CD14-positive monocyte (primary cell): Measurements from ENCODE around the gene CAMK1D. TPM values are rescaled to one million over a fixed set of nuclear protein-coding genes. Genes with fewer than 3 reads are reported as not detected.

Experiments
- DNase-seq, 3 donors: peaks; one replicate each; pipeline ENCODE4 v3.0.0-alpha.2; 2011 to 2022
- H2AFZ ChIP-seq: 2 replicates; pipeline ENCODE4 v1.6.0; 2012; ENCODE audit warnings: mild to moderate bottlenecking, low read depth, low read length, inconsistent platforms; ENCODE audit not compliant: insufficient read depth, poor library complexity, severe bottlenecking
- H3K27ac ChIP-seq, 2 donors: 1 replicate in 1 of 2; 2 replicates in 1 of 2; pipeline ENCODE4 v1.5.1; 2012 to 2013; ENCODE audit warnings: low read length in 2 of 2, control low read depth in 1 of 2, inconsistent platforms in 1 of 2, low read depth in 1 of 2, mild to moderate bottlenecking in 1 of 2
- H3K27me3 ChIP-seq, 2 donors: one replicate each; pipeline versions ENCODE4 v1.6.0 to v1.6.1; 2011 to 2013; ENCODE audit warnings: low read length in 2 of 2; ENCODE audit not compliant: control insufficient read depth in 2 of 2, insufficient read depth in 2 of 2
- H3K36me3 ChIP-seq, 2 donors: replicated peaks in 1 of 2; 1 replicate in 1 of 2; 2 replicates in 1 of 2; pipeline versions ENCODE4 v1.5.1 to v1.6.1; 2012 to 2013; ENCODE audit warnings: low read length in 2 of 2, control low read depth in 1 of 2, inconsistent platforms in 1 of 2, mild to moderate bottlenecking in 1 of 2; ENCODE audit not compliant: insufficient read depth in 2 of 2, control insufficient read depth in 1 of 2
- H3K4me1 ChIP-seq, 2 donors: 1 replicate in 1 of 2; 2 replicates in 1 of 2; pipeline versions ENCODE4 v1.5.1 to v1.6.1; 2012 to 2013; ENCODE audit warnings: low read length in 2 of 2, control low read depth in 1 of 2, inconsistent platforms in 1 of 2, mild to moderate bottlenecking in 1 of 2, moderate library complexity in 1 of 2; ENCODE audit not compliant: insufficient read depth in 2 of 2, control insufficient read depth in 1 of 2
- H3K4me2 ChIP-seq: replicated peaks from 2 replicates; pipeline ENCODE3; 2012; ENCODE audit warnings: low read length, moderate library complexity, mild to moderate bottlenecking; ENCODE audit not compliant: poor library complexity, severe bottlenecking; ENCODE audit errors: extremely low read depth
- H3K4me3 ChIP-seq, 3 experiments: fragments of 200-600 bp in 1 of 3; sonication (generic) in 1 of 3; replicated peaks in 1 of 3; 1 replicate in 2 of 3; 2 replicates in 1 of 3; pipeline ENCODE4 v1.5.1; 2011 to 2013; ENCODE audit warnings: low read length in 3 of 3, mild to moderate bottlenecking in 3 of 3, control low read depth in 2 of 3, low read depth in 2 of 3, inconsistent platforms in 1 of 3, moderate library complexity in 1 of 3
- H3K79me2 ChIP-seq: 2 replicates; pipeline ENCODE4 v1.6.0; 2012; ENCODE audit warnings: mild to moderate bottlenecking, control low read depth, inconsistent platforms, low read length, moderate library complexity; ENCODE audit not compliant: insufficient read depth
- H3K9ac ChIP-seq: 2 replicates; pipeline ENCODE4 v1.6.0; 2017; ENCODE audit warnings: low read length, mild to moderate bottlenecking; ENCODE audit not compliant: insufficient read depth, poor library complexity, severe bottlenecking
- H3K9me3 ChIP-seq, 2 donors: replicated peaks in 1 of 2; 1 replicate in 1 of 2; 2 replicates in 1 of 2; pipeline versions ENCODE4 v1.5.1 to v1.6.1; 2012 to 2013; ENCODE audit warnings: low read length in 2 of 2, control low read depth in 1 of 2; ENCODE audit not compliant: control insufficient read depth in 1 of 2, insufficient read depth in 1 of 2
- H4K20me1 ChIP-seq: 2 replicates; pipeline ENCODE4 v1.6.0; 2012; ENCODE audit warnings: mild to moderate bottlenecking, low read length, control low read depth, moderate library complexity; ENCODE audit not compliant: insufficient read depth
- H3K27ac Mint-ChIP-seq, 7 donors: one replicate each; pipeline ENCODE4 v1.8.0; 2020; ENCODE audit warnings: mild to moderate bottlenecking in 7 of 7, mixed read lengths in 7 of 7, moderate library complexity in 6 of 7, inconsistent platforms in 2 of 7
- H3K27me3 Mint-ChIP-seq, 3 donors: one replicate each; pipeline ENCODE4 v1.8.0; 2021 to 2022; ENCODE audit warnings: low read depth in 3 of 3, mild to moderate bottlenecking in 3 of 3, mixed read lengths in 3 of 3, moderate library complexity in 3 of 3, inconsistent platforms in 1 of 3
- H3K36me3 Mint-ChIP-seq, 2 donors: one replicate each; pipeline ENCODE4 v1.8.0; 2020; ENCODE audit warnings: mixed read lengths in 2 of 2, inconsistent platforms in 1 of 2, mild to moderate bottlenecking in 1 of 2
- H3K4me1 Mint-ChIP-seq: one replicate; pipeline ENCODE4 v1.8.0; 2020; ENCODE audit warnings: mild to moderate bottlenecking, mixed read lengths
- H3K4me3 Mint-ChIP-seq, 2 donors: one replicate each; pipeline ENCODE4 v1.8.0; 2020; ENCODE audit warnings: mild to moderate bottlenecking in 2 of 2, mixed read lengths in 2 of 2, moderate library complexity in 1 of 2
- H3K9me3 Mint-ChIP-seq, 7 donors: one replicate each; pipeline ENCODE4 v1.8.0; 2020 to 2022; ENCODE audit warnings: mixed read lengths in 7 of 7, mild to moderate bottlenecking in 6 of 7, moderate library complexity in 6 of 7, inconsistent platforms in 2 of 7
- WGBS: methylation state at CpG from one replicate; pipeline ENCODE4 v1.1.5; 2013; ENCODE audit warnings: missing lambda C conversion rate; ENCODE audit not compliant: insufficient coverage; 5-methylcytosine and 5-hydroxymethylcytosine counted together
- intact Hi-C, 2 donors: fragments of 100-400 bp; cut with micrococcal nuclease; formaldehyde crosslinking; loops; one replicate each; pipeline versions ENCODE4 v1.15.0 to v1.15.1; 2023
- polyA plus RNA-seq, 3 donors: library from polyadenylated mRNA; depleted of rRNA in 1 of 3; unstranded in 2 of 3; stranded (reverse) in 1 of 3; fragments of 300-500 nt in 2 of 3; fragments of >200 nt in 1 of 3; fragmentation: Illumina TruSeq in 2 of 3; gene quantifications; 1 replicate in 2 of 3; 2 replicates in 1 of 3; pipeline ENCODE4 v1.2.3, GENCODE V29; 2012 to 2021
- TF ChIP-seq, protein P1 (sequence below): fragments of 200-600 bp; IDR thresholded peaks from one replicate; pipeline ENCODE4 v1.8.0; 2022; ENCODE audit warnings: antibody characterized with exemption, mild to moderate bottlenecking

Gene CAMK1D
- polyA plus RNA-seq, 3 donors = 6.7 to 11.8 (median 7.1) TPM

DNA sequence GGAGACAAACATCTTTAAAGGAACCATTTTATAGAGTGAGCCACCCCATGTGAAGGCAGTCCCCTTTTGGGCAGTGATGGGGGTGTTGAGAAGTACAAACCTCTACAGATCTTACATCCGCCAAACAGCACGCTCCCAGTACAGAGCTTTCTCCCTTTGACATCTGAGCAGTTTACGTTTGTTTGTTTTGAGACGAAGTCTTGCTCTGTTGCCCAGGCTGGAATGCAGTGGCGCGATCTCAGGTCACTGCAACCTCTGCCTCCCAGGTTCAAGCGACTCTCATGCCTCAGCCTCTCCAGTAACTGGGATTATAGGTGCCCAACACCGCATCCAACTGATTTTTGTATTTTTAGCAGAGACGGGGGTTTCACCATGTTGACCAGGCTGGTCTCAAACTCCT, 523.2 kb downstream of the CAMK1D start:
- peaks cover 0 to 4% (median 0%) of the 10 kb centered on the region in 3 donors for H3K27me3 Mint-ChIP-seq
- peaks cover 0 to 3% (median 0%) of the 10 kb centered on the region in 7 donors for H3K9me3 Mint-ChIP-seq
- H3K9ac ChIP-seq = no peak overlapping the region
- H3K36me3 Mint-ChIP-seq = no peaks in the 10 kb centered on the region
- H3K79me2 ChIP-seq = no peaks in the 10 kb centered on the region
- H3K4me3 Mint-ChIP-seq = no peak overlapping the region
- H3K4me1 ChIP-seq = no peaks in the 10 kb centered on the region
- TF ChIP-seq, protein P1, sequence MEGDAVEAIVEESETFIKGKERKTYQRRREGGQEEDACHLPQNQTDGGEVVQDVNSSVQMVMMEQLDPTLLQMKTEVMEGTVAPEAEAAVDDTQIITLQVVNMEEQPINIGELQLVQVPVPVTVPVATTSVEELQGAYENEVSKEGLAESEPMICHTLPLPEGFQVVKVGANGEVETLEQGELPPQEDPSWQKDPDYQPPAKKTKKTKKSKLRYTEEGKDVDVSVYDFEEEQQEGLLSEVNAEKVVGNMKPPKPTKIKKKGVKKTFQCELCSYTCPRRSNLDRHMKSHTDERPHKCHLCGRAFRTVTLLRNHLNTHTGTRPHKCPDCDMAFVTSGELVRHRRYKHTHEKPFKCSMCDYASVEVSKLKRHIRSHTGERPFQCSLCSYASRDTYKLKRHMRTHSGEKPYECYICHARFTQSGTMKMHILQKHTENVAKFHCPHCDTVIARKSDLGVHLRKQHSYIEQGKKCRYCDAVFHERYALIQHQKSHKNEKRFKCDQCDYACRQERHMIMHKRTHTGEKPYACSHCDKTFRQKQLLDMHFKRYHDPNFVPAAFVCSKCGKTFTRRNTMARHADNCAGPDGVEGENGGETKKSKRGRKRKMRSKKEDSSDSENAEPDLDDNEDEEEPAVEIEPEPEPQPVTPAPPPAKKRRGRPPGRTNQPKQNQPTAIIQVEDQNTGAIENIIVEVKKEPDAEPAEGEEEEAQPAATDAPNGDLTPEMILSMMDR = no peak
- no peaks in the 10 kb centered on the region for H3K27me3 ChIP-seq
- DNase-seq = no peak
- H3K4me2 ChIP-seq = no peak overlapping the region
- no peak overlapping the region for H3K27ac Mint-ChIP-seq
- no peaks in the 10 kb centered on the region for H3K9me3 ChIP-seq
- no peaks in the 10 kb centered on the region for H4K20me1 ChIP-seq
- no peak overlapping the region for H3K4me3 ChIP-seq
- 92% methylated on average over 8 of the region's 9 CpGs for WGBS
- intact Hi-C loops = no loop called here
- no peaks in the 10 kb centered on the region for H3K4me1 Mint-ChIP-seq
- no peaks in the 10 kb centered on the region for H3K36me3 ChIP-seq
- H3K27ac ChIP-seq = no peak overlapping the region
- H2AFZ ChIP-seq = no peak overlapping the region

GRCh38 chr10:12873172-12873571, 523.8 kb downstream of the CAMK1D start:
- Mint-ChIP-seq H3K4me1 (no peaks in the 10 kb centered on the region), H3K27ac (peak overlapping the region in 1 of 7 donors; percentile 58), H3K9me3 (peaks cover 0 to 5% (median 0%) of the 10 kb centered on the region in 7 donors), H3K36me3 (no peaks in the 10 kb centered on the region), H3K4me3 (no peak overlapping the region), H3K27me3 (peaks cover 0 to 5% (median 0%) of the 10 kb centered on the region in 3 donors)
- no peak overlapping the region for H3K4me2 ChIP-seq
- H3K9ac ChIP-seq = no peak overlapping the region
- H3K27me3 ChIP-seq = no peaks in the 10 kb centered on the region
- no peak for DNase-seq
- H3K79me2 ChIP-seq = no peaks in the 10 kb centered on the region
- no peaks in the 10 kb centered on the region for H3K4me1 ChIP-seq
- 95% methylated on average over 7 of the region's 8 CpGs for WGBS
- H3K9me3 ChIP-seq = no peaks in the 10 kb centered on the region
- H2AFZ ChIP-seq = no peak overlapping the region
- intact Hi-C loops = no loop called here
- TF ChIP-seq, protein P1 = no peak
- no peaks in the 10 kb centered on the region for H4K20me1 ChIP-seq
- H3K27ac ChIP-seq = no peak overlapping the region
- H3K36me3 ChIP-seq = no peaks in the 10 kb centered on the region
- no peak overlapping the region for H3K4me3 ChIP-seq
